ENCODE data around the gene ANTXR2.

Gene ANTXR2

DNA sequence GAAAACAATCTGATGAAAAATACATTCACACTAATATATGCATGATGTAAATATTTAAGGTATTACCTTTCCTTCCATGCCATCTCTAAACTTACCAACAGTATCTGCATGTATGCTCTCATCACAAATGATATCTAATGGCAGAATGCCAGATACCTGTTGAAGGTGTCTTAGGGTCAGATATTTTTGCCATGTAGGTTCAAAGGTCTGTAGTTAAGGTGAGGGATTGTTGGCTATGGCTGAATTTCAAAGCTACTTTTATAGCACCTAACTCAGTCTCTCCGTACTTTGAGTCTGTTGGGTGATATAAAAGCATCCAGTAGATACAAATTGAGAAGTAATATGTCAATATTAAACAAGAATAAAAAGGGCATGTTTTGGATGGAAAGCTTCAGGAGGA lies 19.8 kb upstream of the ANTXR2 start:
- DNase-seq: no peak

DNA sequence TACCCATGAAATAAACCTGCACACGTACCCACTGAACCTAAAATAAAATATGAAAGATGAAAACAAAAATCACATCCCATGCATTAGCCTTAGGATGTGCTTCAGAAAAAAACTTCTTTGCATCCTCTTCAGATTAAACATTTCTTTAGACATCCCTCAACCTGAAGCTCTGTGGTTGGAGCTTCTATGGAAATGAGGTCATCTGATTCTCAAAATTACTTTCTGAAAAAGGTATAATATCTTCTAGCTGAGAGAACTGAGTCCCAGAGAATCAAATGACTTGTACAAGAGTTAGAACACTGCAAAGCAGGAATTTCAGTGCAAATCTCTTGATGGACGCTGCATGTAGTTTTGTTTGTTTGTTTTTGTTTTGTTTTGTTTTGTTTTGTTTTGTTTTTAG lies 19.1 kb upstream of the ANTXR2 start:
- DNase-seq: no peak

- DNase-seq: no peak
These were observed 18.7 kb upstream of the ANTXR2 start for GRCh38 chr4:80091688-80092087.

DNA sequence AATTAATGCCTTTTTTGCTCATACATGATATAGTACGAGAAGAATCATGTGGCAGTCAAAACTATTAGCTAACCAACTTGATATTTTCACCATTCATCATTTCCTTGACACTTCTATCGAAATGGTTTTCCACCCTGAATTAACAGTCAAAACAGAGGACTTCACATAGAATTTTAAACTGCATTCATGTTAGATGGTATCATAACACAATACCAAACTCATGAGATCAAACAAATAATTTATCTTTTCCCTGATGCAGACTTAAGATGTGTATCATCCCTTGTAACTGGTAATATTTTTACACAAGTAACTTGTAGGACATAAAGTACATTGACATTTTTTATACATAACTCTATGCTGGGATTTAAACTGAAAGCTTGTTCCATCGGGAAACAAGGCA lies 18.2 kb upstream of the ANTXR2 start:
- no peak for DNase-seq

- DNase-seq: no peak
These were observed 17.1 kb upstream of the ANTXR2 start for GRCh38 chr4:80090090-80090489.

GRCh38 chr4:80088471-80088870 lies 15.4 kb upstream of the ANTXR2 start:
- DNase-seq: no peak

DNA sequence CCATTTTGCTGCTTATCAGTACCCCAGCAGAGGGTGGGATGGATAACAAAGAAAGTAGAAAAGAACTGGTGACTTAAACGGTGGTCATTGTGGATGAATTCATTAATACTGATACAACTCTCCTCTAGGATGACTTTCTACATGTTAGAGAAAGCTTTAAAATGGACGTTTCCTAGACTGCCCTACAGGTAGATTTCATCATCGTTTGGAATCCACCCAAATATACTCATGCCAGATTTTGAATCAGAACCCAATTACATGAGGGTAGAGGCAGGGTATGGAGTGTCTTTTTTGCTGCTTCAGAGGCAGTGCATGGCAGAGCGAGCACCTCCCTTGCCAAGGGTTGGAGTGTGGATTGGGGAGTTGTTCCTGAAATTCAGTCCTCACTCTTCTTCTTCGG lies 13.3 kb upstream of the ANTXR2 start:
- DNase-seq: no peak

GRCh38 chr4:80085081-80085480 lies 12.1 kb upstream of the ANTXR2 start:
- DNase-seq: no peak

DNA sequence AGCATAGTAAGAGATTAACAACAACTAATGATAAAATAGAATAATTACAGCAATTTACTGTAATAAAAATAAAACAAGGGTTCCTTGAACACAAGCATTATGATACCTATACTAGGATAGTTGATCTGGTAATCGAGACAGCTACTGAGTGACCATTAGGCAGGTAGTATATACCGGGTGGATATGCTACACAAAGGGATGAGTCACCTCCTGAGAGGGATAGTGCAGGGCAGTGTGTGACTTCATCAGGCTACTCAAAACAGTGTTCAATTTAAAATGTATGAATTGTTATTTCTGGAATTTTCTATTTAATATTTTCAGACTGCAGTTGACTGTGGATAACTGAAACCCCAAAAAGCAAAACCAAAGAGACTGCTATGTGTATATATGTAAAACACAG lies 9.7 kb upstream of the ANTXR2 start:
- no peak for DNase-seq

- no peak for DNase-seq
These were observed 8.5 kb upstream of the ANTXR2 start for GRCh38 chr4:80081566-80081965.

DNA sequence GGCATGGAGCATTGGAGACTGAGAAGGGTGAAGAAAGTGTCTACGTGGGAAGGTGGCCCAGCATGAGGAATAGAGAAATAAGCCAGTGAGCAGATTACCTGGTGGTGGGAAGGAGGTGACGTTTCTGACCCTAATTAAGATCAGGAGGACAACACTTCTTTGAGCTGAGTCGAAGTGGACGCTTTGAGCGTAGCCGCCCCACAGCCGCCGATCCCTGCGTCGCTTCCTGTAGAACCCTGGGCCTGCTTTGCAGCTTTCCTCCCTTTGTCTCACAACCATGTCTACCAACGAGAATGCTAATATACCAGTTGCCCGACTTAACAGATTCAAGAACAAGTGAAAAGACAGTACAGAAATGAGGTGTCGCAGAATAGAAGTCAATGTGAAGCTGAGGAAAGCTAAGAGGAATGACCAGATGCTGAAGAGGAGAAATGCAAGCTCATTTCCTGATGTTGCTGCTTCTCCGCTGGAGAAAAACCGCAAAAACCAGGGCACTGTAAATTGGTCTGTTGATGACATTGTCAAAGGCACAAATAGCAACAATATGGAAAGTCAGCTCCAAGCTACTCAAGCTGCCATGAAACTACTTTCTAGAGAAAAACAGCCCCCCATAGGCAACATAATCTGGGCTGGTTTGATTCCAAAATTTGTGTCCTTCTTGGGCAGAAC lies 6.4 kb upstream of the ANTXR2 start:
- no peak for DNase-seq

- DNase-seq: no peak
These were observed 5.5 kb upstream of the ANTXR2 start for GRCh38 chr4:80078346-80079092.

DNA sequence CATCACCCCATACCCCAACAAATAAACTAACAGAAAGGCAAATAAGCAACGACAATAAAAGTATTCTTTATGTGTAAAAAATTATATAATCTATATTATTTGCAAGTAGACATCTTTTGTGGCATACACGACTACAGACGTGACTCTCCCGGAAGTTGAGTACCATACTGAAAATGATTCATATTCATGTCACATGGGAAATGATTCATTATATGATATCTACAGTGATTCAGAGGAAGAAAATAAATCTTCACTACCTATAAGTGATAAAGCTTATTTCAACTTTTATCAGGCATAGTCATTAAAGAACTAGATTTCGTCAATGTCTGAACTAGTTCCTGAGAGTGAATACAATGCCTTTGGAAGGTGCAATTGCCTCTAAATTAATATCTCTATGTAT lies 4.6 kb upstream of the ANTXR2 start:
- no peak for DNase-seq

DNA sequence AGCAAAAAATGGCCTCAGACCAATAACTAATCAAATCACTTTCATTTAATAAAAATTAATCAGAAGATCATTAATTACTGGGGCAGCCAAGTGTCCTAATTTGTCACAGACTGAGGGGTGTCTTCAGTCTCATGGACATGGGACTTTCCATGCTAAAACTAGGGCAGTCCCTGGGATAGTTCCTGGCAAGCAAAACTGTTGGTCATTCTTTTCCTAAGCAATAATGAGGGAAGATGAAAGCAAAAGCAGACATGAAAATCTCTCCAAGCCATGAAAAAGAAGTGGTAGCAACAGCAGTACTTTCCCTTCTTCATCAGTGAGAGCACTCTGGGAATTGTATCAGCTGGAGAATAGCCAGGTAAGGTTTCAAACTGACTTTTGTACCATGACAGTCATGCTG lies 3.7 kb upstream of the ANTXR2 start:
- DNase-seq: no peak

GRCh38 chr4:80075995-80076675 lies 3.1 kb upstream of the ANTXR2 start:
- no peak for DNase-seq

GRCh38 chr4:80074651-80075050 lies 1.6 kb upstream of the ANTXR2 start:
- DNase-seq: no peak

- no peak for DNase-seq
These were observed 1.0 kb upstream of the ANTXR2 start for GRCh38 chr4:80074069-80074468.

- DNase-seq: no peak
These were observed 512 bp upstream of the ANTXR2 start for GRCh38 chr4:80073473-80074008.

DNA sequence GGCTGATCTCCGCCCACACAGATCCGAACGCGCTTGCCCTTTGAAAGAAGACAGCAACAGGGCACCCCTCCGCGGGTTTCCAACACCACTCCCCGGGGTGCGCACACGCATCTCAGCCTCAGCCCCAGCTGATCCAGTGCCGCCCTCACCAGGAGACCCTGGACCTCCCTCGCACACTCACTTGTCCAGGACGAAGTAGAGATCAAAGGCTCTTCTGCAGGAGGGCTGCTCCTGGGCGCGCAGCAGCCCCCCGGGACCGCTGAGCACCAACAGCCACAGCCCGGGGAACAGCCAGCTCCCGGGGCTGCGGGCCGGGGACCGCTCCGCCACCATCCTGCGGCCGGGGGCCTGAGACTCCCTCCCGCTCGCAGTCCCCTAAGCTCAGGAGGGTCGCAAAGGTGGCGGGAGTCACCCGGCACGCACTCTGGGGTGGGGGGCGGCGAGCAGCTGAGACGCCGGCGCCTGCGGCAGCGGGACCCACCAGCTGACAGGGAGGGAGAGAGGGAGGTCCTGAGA lies 743 bp downstream of the ANTXR2 start:
- no peak for DNase-seq

GRCh38 chr4:80071604-80072227 lies 1.3 kb downstream of the ANTXR2 start:
- peak; percentile 9 for DNase-seq

GRCh38 chr4:80070880-80071603 lies 2.0 kb downstream of the ANTXR2 start:
- DNase-seq: no peak
